SH-SY5Y (cell line): Measurements from ENCODE around the gene CTNNA3.

Source experiments
- GATA2 ChIP-seq: IDR thresholded peaks from 2 replicates; pipeline ENCODE4 v1.6.1; 2011; ENCODE audit warnings: mild to moderate bottlenecking, low read depth, low read length
- GATA3 ChIP-seq: IDR thresholded peaks from 2 replicates; pipeline ENCODE4 v1.6.1; 2011; ENCODE audit warnings: low read depth, mild to moderate bottlenecking, low read length, moderate library complexity

- TF ChIP-seq GATA3 (no peak), GATA2 (no peak)
Observed at GRCh38 chr10:66719483-66719882, 976.5 kb downstream of the CTNNA3 start.
